HG03175 (cell line): ENCODE data around the gene LTO1.

Experiments used
- ATAC-seq: cut with Tn5 transposase; IDR thresholded peaks from one replicate; pipeline ENCODE4 v1.9.1; 2021; ENCODE audit warnings: mild to moderate bottlenecking, moderate library complexity; ENCODE audit not compliant: unreplicated experiment

LTO1 gene

DNA sequence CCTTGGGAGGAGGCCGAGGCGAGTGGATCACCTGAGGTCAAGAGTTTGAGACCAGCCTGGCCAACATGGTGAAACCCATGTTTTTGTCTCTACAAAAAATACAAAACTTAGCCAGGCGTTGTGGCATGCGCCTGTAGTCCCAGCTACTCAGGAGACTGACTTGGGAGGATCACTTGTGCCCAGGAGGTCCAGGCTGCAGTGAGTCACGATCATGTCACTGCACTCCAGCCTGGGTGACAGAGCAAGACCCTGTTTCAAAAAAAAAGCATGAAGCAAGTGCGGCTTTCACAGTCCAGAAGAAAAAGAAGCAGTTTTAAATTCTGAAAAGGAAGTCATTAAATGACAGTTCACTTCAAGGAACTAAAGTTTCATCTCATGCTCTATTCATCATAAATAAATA is 7.1 kb upstream of the LTO1 start:
- no peak for ATAC-seq

DNA sequence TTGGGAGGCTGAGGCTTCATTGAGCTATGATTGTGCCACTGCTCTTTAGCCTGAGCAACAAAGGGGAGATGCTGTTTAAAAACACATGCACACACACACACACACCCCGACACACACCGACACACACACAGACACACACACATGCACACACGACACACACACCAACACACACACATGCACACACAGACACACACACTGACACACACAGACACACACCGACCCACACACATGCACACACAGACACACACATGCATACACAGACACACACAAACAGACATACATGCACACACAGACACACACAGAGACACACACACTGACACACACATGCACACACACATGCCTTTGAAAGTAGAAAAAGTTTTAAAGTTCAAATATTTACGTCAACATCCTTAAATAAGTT is 5.5 kb upstream of the LTO1 start:
- no peak for ATAC-seq

- ATAC-seq: no peak
Measured at GRCh38 chr11:69677749-69678148, 2.6 kb upstream of the LTO1 start.

DNA sequence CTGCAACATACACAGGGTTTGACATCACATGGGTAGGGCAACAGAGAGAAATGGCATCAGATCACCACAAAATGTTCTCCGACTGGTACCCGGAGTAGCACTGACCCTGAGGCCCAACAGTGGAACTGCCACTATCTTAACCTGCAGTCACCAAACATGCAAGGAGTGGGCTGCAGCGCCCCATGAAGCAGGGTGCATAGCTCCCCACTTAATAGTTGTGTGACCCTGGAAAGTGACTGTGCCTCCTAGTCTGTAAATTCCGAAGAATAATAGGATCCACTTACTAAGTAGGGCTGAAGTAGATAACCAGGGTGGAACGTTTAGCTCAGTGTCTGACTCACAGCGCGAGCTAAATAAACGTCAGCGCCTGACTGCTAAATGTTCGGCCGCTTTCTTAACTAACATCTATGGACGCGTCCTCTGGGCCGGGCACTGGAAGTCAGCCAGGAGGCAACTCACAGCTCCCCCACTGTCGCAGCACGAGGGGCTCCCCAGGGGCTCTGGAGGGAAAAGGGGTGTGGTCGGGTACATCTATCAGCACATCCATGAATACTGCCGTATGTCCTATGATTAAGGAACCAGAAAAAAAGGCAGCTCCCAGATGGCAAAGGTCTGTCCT is 777 bp downstream of the LTO1 start:
- no peak for ATAC-seq

DNA sequence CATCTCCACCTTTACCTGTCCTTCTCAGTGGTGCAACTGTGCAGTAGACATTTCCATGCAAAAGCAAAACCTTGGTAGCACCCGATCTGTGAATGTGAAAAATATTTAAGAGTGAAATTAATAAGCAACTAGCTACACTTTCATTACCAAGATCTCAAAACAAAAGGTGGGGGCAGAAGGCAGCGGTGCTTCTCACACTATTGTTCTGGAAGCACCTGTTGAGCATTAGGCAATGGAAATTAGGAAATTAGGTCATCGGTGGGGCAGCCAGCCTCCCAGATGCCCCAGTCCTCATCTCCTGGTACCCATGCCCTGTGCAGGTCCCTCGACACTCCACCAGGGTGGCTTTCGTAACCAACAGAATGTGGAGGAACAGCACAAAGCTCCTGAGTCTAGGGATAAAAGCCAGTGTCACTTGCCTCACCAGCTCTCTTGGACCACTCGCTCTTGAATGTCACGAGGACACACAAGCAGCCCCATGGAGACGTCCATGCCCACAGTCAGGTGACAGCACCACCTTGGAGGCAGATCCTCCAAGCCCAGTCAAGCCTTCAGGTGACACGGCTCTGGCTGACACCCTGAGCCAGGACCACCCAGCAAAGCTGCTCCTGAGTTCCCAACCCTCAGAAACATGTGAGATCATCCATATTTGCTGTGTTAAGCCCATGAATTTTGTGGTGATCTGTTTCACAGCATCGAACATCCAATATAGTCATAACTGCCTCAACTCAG is 3.3 kb downstream of the LTO1 start:
- no peak for ATAC-seq

DNA sequence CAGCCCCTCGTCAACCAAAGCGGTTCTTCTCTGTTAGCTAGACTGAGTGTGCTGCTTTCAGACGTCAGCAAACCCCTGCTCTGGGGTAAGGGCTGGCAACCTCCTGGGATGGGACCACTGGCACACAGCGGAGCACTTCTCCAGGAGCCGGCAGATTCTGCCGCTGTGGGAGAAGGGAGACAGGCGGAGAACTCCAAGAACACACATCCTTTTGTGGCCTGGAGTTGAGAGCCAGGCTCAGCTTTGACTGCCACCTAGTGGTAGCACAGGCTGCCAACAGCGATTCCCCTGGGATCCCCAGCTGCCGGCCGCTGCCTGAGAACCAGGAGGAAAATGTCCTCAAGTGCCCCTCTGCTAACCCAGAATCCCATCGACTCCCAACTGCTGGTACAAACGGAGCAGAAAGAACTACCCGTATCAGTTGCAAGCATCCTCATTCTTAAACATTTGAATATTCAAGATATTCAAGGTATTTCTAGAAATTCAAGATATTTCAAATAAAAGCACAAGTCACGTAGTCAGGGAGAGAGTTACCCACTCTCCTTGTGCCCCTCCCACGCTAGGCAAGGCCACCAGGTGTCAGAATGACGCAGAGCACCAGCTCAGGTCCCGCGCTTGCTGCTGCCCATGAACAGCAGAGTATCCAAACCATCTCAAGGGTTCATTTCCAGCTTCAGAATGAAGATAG is 4.9 kb downstream of the LTO1 start:
- no peak for ATAC-seq

GRCh38 chr11:69669486-69669885 is 5.7 kb downstream of the LTO1 start:
- no peak for ATAC-seq

DNA sequence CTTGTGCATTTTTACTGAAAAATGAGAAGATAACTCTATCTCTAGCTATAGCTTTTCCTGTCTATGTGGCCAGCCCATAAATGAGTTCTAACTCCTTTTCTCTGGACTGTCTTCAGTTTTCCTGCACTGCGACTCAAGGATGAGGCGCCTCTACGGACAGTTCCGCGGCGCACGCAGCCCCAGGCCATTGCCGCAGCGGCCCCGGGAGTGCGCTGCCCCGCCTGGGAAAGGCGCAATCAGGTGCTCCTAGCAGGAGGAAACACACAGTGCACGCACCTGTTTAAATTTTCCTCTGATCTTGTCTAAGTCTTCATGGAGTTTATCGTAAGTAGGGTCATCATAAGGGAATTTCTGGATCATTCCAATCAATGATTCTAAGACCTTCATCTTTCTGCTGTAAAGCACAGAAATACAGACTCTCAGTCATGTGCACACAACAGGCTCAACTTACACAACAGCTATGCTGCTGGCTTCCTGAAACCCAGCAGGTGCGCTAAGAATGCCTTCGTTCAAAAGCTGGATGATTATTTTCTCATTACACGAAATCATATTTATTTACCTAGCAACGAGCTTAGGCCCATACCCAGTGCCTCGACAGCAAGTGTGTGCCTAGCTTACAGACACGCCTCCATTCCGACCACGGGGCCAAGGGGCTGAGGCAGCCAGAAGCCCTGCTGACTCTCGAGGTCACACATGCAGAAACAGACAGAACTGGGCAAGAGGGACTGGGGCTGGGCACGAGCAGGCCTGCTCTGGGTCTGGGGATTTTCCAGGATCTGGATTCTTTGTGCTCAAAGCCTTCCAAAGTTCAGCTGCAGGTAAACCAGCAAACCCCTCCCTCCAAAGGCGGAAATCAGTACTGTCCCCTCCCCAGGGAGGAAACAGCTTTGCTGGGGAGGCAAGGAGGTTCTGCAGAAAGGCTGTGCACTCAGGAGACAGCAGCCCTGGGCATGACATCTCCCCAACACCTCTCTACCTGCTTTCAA is 7.2 kb downstream of the LTO1 start:
- no peak for ATAC-seq

GRCh38 chr11:69666752-69667536 is 8.2 kb downstream of the LTO1 start:
- ATAC-seq: no peak

GRCh38 chr11:69666261-69666660 is 8.9 kb downstream of the LTO1 start:
- ATAC-seq: no peak

GRCh38 chr11:69665669-69666068 is 9.5 kb downstream of the LTO1 start:
- no peak for ATAC-seq

GRCh38 chr11:69664901-69665300 is 10.3 kb downstream of the LTO1 start:
- no peak for ATAC-seq

DNA sequence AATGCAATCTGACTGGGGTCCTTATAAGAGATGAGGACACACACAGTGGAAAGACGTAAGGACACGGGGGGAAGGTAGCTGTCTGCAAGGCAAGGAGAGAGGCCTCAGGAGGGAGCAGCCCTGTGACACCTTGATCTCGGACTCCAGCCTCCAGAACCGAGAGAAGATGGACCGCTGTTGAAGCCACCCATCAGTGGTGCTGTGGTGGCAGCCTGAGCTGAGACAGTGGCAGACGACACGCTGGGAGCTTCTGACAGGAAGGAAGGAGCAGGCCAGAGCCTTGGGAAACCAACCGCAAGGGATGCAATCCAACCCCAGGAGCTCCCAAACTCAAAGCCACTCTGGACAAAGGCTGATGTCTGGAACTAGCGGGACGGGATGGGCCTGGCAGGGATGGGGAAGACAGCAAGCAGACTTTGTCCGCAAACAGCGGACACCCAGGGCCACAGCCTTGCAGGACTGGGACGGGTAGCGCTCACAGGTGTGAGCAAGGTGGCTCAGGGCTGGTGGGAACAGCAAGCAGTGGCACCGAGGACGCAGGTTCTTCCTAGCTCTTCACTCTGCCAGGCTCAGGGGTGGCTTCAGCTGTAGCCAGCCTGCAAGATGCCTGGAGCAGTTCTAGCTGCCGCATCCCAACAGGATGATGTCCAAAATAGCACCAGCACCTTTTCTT is 10.9 kb downstream of the LTO1 start:
- no peak for ATAC-seq

GRCh38 chr11:69663326-69663725 is 11.8 kb downstream of the LTO1 start:
- ATAC-seq: no peak

DNA sequence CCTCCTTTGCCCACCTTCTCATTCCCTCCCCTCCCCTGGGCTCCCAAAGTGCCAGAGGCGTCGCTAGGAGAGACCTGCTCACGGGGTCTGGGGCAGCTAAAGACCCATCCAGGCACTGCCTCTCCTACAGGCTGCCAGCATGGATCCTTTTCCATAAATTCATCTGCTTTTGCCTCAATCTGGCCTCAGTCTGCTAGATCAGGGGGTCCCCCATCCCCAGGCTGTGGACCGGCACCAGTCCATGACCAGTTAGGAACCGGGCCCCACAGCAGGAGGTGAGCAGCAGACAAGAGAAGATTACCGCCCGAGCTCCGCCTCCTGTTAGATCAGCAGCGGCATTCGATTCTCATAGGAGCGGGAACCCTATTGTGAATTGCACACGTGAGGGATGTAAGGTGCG is 12.3 kb downstream of the LTO1 start:
- no peak for ATAC-seq

- ATAC-seq: no peak
Measured at GRCh38 chr11:69662021-69662698, 13.0 kb downstream of the LTO1 start.

- no peak for ATAC-seq
Measured at GRCh38 chr11:69661413-69661715, 13.8 kb downstream of the LTO1 start.

GRCh38 chr11:69660001-69660500 is 15.1 kb downstream of the LTO1 start:
- ATAC-seq: no peak

DNA sequence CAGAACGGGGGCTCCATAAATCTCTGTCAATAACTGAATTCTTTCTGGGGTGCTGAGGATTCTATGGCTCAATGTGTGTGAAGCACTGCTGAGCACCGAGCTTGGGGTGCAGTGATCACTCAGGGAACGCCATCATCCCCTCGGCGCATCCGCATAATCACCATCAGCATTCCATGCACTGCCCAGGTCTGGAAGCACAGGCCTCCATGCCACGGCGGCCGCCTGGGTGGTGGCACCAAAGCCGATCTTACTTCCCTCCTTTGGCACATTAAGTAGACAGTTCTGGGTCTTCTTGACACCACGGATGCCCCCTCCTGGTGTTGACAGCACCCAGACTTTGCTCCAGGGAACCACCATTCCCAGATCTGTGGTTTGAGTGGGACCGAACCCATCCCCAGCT is 15.6 kb downstream of the LTO1 start:
- ATAC-seq: no peak
